ENCODE measurements around the gene REXO5. TPM values are rescaled to one million over a fixed set of nuclear protein-coding genes. Genes with fewer than 3 reads are reported as not detected.

The REXO5 gene
- total and polyA plus RNA-seq, 2 of the 13 experiments (the other 11 are each of a cell fraction or from before 2014, with no cell fraction given) = 5.9 to 13.1 TPM

DNA sequence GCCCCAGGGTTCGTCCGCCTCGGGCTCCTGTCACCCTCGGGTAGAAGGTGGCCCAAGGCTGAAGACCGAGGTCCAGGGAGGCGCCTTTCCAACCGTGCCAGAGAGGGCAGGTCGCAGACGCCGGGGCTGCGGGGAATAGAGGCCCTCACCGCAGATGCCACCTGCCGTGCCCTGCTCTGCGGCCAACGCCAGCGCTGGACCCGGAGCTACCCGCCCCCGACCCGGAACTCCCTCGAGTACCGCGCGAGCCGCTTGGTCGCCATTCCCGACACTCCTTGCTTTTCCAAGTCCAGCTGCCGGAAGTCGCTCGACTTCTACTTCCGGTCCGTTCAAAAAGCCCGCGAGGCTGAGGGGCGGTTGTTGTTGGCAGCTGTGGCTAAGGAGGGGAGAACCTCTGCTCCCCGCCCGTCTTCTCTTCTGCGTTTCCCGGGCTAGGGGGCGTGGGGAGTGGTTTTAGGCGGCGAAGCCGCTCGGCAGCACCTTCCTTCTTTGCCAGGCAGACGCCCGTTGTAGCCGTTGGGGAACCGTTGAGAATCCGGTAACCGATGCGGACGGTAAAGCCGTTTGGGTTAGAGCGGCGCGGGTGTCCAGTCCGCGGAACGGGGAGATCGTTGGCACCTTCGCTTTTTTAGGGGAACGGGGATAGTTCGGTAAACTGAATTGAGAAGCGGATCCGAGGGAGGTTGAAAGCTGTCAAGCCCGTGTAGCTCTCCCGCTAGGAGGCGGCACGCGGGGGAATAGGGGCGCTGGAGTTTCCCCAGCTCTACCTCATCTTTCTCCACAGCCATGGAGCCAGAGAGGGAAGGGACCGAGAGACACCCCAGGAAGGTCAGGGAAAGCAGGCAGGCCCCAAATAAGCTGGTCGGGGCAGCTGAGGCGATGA, at the start of gene REXO5, which contains the start of gene ERI2 (continued):
- TF ChIP-seq, protein P1, sequence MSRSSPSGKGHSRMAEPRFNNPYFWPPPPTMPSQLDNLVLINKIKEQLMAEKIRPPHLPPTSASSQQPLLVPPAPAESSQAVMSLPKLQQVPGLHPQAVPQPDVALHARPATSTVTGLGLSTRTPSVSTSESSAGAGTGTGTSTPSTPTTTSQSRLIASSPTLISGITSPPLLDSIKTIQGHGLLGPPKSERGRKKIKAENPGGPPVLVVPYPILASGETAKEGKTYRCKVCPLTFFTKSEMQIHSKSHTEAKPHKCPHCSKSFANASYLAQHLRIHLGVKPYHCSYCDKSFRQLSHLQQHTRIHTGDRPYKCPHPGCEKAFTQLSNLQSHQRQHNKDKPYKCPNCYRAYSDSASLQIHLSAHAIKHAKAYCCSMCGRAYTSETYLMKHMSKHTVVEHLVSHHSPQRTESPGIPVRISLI (CRISPR knock-in tag; IDR thresholded peaks at IDR 0.05; ENCODE audit: borderline replicate concordance) = peak; percentile 54; the same call in 1 of the 2 replicates
- TF ChIP-seq ZNF879 (CRISPR knock-in tag; IDR thresholded peaks at IDR 0.05) (peak; percentile 95), RAD21 (CRISPR knock-in tag; IDR thresholded peaks at IDR 0.05) (peak; percentile 59), ZNF501 (CRISPR knock-in tag; IDR thresholded peaks at IDR 0.05) (peak; percentile 98), HOXD1 (CRISPR knock-in tag; IDR thresholded peaks at IDR 0.05) (peak; percentile 68), POLR2A (IDR thresholded peaks at IDR 0.05; ENCODE audit: insufficient read depth in 1 of 2, low read depth in 2 of 2, low read length in 2 of 2) (peak; percentile 91 to 93), ISX (CRISPR knock-in tag; conservative IDR thresholded peaks at IDR 0.05) (no peak; the same call in 1 of the 2 replicates), MTF2 (CRISPR knock-in tag; IDR thresholded peaks at IDR 0.05; ENCODE audit: borderline replicate concordance) (peak; percentile 71), ZNF225 (CRISPR knock-in tag; IDR thresholded peaks at IDR 0.05) (peak; percentile 93), ZNF562 (CRISPR knock-in tag; IDR thresholded peaks at IDR 0.05; ENCODE audit: borderline replicate concordance) (peak; percentile 93), ZNF207 (IDR thresholded peaks at IDR 0.05; ENCODE audit: borderline replicate concordance) (no peak), SSRP1 (CRISPR knock-in tag; IDR thresholded peaks at IDR 0.05) (no peak; the same call in 1 of the 2 replicates), RNF2 (conservative IDR thresholded peaks at IDR 0.05; ENCODE audit: low read depth) (peak; percentile 63; the same call in 1 of the 2 replicates), EED (CRISPR knock-in tag; IDR thresholded peaks at IDR 0.05) (peak; percentile 87), ZNF205 (CRISPR knock-in tag; IDR thresholded peaks at IDR 0.05) (peak; percentile 90), ZFP1 (CRISPR knock-in tag; IDR thresholded peaks at IDR 0.05) (peak; percentile 25), ZNF331 (CRISPR knock-in tag; IDR thresholded peaks at IDR 0.05) (peak; percentile 83), HHEX (CRISPR knock-in tag; IDR thresholded peaks at IDR 0.05) (no peak)
- TF ChIP-seq, protein P2, sequence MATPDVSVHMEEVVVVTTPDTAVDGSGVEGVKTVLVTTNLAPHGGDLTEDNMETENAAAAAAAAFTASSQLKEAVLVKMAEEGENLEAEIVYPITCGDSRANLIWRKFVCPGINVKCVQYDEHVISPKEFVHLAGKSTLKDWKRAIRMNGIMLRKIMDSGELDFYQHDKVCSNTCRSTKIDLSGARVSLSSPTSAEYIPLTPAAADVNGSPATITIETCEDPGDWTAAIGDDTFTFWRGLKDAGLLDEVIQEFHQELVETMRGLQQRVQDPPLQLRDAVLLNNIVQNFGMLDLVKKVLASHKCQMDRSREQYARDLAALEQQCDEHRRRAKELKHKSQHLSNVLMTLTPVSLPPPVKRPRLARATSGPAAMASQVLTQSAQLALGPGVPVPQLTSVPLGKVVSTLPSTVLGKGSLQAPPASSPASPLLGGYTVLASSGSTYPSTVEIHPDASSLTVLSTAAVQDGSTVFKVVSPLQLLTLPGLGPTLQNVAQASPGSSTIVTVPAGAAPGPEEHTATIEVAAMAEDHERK (CRISPR knock-in tag; IDR thresholded peaks at IDR 0.05; ENCODE audit: low read depth) = no peak
- TF ChIP-seq, protein P3, sequence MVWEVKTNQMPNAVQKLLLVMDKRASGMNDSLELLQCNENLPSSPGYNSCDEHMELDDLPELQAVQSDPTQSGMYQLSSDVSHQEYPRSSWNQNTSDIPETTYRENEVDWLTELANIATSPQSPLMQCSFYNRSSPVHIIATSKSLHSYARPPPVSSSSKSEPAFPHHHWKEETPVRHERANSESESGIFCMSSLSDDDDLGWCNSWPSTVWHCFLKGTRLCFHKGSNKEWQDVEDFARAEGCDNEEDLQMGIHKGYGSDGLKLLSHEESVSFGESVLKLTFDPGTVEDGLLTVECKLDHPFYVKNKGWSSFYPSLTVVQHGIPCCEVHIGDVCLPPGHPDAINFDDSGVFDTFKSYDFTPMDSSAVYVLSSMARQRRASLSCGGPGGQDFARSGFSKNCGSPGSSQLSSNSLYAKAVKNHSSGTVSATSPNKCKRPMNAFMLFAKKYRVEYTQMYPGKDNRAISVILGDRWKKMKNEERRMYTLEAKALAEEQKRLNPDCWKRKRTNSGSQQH (CRISPR knock-in tag; IDR thresholded peaks at IDR 0.05; ENCODE audit: low read depth) = peak; percentile 95
- TF ChIP-seq, protein P4, sequence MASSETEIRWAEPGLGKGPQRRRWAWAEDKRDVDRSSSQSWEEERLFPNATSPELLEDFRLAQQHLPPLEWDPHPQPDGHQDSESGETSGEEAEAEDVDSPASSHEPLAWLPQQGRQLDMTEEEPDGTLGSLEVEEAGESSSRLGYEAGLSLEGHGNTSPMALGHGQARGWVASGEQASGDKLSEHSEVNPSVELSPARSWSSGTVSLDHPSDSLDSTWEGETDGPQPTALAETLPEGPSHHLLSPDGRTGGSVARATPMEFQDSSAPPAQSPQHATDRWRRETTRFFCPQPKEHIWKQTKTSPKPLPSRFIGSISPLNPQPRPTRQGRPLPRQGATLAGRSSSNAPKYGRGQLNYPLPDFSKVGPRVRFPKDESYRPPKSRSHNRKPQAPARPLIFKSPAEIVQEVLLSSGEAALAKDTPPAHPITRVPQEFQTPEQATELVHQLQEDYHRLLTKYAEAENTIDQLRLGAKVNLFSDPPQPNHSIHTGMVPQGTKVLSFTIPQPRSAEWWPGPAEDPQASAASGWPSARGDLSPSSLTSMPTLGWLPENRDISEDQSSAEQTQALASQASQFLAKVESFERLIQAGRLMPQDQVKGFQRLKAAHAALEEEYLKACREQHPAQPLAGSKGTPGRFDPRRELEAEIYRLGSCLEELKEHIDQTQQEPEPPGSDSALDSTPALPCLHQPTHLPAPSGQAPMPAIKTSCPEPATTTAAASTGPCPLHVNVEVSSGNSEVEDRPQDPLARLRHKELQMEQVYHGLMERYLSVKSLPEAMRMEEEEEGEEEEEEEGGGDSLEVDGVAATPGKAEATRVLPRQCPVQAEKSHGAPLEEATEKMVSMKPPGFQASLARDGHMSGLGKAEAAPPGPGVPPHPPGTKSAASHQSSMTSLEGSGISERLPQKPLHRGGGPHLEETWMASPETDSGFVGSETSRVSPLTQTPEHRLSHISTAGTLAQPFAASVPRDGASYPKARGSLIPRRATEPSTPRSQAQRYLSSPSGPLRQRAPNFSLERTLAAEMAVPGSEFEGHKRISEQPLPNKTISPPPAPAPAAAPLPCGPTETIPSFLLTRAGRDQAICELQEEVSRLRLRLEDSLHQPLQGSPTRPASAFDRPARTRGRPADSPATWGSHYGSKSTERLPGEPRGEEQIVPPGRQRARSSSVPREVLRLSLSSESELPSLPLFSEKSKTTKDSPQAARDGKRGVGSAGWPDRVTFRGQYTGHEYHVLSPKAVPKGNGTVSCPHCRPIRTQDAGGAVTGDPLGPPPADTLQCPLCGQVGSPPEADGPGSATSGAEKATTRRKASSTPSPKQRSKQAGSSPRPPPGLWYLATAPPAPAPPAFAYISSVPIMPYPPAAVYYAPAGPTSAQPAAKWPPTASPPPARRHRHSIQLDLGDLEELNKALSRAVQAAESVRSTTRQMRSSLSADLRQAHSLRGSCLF (CRISPR knock-in tag; IDR thresholded peaks at IDR 0.05; ENCODE audit: borderline replicate concordance) = peak; percentile 88; the same call in 1 of the 2 replicates

Measured in HepG2 (cell line).